Activated T-helper 1 cell treated with anti-CD3 and anti-CD28 coated beads, Interleukin-12 subunit alpha, Interleukin-12 subunit beta, Interleukin-2, Interleukin-4 antibody, amounts not matched to agents 30 ng/mL and 10 ng/mL and 1 ng/mL, durations not matched to agents 14 hours and 24 hours and 36 hours (primary cell): ENCODE data around the gene PPP1R27. TPM values are rescaled to one million over a fixed set of nuclear protein-coding genes. Genes with fewer than 3 reads are reported as not detected.

Source experiments
- DNase-seq: peaks from one replicate; pipeline ENCODE4 v3.0.0; 2021; ENCODE audit warnings: low spot score
- H3K27ac Mint-ChIP-seq: one replicate; pipeline ENCODE4 v1.8.0; 2021; ENCODE audit warnings: mild to moderate bottlenecking, mixed read lengths
- H3K27me3 Mint-ChIP-seq: one replicate; pipeline ENCODE4 v1.8.0; 2022; ENCODE audit warnings: mild to moderate bottlenecking, moderate library complexity, mixed read lengths; ENCODE audit not compliant: insufficient read depth
- H3K36me3 Mint-ChIP-seq: one replicate; pipeline ENCODE4 v1.8.0; 2021; ENCODE audit warnings: low read depth, mixed read lengths
- H3K4me1 Mint-ChIP-seq: one replicate; pipeline ENCODE4 v1.8.0; 2021; ENCODE audit warnings: low read depth, mixed read lengths
- H3K4me3 Mint-ChIP-seq: one replicate; pipeline ENCODE4 v1.8.0; 2021; ENCODE audit warnings: mild to moderate bottlenecking, moderate library complexity, mixed read lengths
- H3K9me3 Mint-ChIP-seq: one replicate; pipeline ENCODE4 v1.8.0; 2021; ENCODE audit warnings: mixed read lengths
- intact Hi-C: fragments of 100-400 bp; cut with micrococcal nuclease; formaldehyde crosslinking; loops from one replicate; pipeline ENCODE4 v1.15.1; 2024
- total RNA-seq: library from RNA; stranded (reverse); gene quantifications from 2 replicates; pipeline ENCODE4 v1.2.3, GENCODE V29; 2022

PPP1R27 gene
- total RNA-seq, 1 donor from 2014 or later, result not detected

DNA sequence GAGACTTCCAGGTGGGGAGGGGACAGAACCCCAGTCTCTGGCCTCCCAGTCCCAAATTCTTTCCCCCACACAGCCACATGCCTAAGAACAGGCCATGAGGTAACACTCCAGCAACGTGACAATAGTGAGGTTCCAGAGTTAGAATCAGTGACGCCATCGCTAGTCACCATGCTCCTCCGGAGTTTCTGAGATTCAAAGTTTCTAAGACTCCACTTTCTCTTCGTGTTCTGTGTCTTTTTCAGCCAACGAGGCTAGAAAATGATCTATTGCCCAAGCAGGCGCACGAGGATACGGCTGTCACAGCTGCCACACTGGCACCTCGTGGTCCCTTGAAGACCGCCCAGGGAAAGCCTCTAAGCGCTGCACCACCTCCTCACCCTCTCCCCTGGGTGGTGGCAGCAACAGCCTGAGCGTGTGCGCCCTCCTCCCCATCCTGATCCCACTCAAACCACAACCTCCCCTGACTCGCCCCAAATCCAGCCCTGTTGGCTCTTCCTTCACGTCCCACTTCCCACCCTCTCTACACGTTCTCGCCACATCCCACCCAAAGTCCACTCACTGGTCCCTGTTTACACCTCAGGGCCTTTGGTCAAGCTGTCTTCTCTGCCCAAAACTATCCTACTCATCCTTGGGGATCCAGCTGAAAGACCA, 2.8 kb downstream of the PPP1R27 start:
- intact Hi-C loops, result loop anchor here (1.0 to 5.0 kb wide), 6 partner anchors 28 to 120 kb away; partner anchors contain the start of genes ALYREF, ANAPC11, ARHGDIA and P4HB
- peak overlapping the region; percentile 92 for H3K27ac Mint-ChIP-seq
- peaks cover 16% of the 10 kb centered on the region for H3K4me1 Mint-ChIP-seq
- no peaks in the 10 kb centered on the region for H3K9me3 Mint-ChIP-seq
- H3K4me3 Mint-ChIP-seq, result peak overlapping the region; percentile 93
- peak; percentile 21 for DNase-seq
- H3K36me3 Mint-ChIP-seq, result peaks cover 4% of the 10 kb centered on the region
- no peaks in the 10 kb centered on the region for H3K27me3 Mint-ChIP-seq

DNA sequence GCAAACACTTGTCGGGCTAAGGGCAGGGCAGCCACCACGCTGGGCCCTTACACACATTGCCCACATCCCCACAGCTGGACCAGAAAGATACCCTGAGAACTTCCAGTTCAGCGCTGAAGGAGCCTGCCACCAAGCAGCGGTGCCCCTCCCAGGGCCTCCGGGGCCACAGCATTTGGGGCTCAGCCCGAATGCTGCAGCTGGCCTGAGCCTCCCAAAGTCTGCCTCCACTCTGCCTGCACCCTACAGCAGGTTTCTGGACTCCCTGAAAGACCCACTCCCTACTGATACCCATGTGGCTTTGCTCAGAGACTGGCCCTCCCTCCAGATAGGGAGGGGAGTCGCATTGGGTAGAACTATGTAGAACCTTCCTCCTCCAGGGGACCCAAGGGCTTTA, 3.3 kb downstream of the PPP1R27 start:
- peaks cover 4% of the 10 kb centered on the region for H3K36me3 Mint-ChIP-seq
- peaks cover 16% of the 10 kb centered on the region for H3K4me1 Mint-ChIP-seq

DNA sequence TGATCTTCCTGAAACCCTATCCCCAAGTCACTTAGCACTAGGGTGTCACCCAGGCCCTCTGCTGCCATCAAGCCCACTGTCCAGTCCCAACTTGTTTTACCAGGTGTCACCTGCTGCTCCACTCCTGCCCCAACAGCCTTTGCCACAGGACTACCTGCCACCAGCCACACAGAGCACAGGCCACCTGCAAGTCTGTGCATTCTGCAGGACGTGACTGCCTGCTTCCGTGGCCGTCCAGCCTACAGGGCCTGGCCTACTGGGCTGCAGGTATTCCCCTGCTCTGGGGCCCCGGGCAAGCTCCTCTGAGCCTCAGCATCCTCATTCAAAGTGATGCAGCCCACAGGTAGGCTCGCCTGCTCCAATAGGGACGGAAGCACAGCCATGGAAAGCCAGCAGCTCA, 5.0 kb downstream of the PPP1R27 start:
- Mint-ChIP-seq H3K4me1 (peaks cover 16% of the 10 kb centered on the region), H3K27me3 (no peaks in the 10 kb centered on the region), H3K36me3 (peaks cover 4% of the 10 kb centered on the region), H3K4me3 (no peak overlapping the region), H3K9me3 (no peaks in the 10 kb centered on the region), H3K27ac (no peak overlapping the region)
- no peak for DNase-seq
- intact Hi-C loops, result loop anchor here (5.0 kb wide), 1 partner anchor 42 kb away; the partner anchor contains the start of gene ARHGDIA

More for the DNA sequence above, 3.3 kb downstream of the PPP1R27 start:
- intact Hi-C loops, result loop anchor here (5.0 kb wide), 1 partner anchor 41 kb away; the partner anchor contains the start of gene ARHGDIA
- no peaks in the 10 kb centered on the region for H3K27me3 Mint-ChIP-seq
- H3K4me3 Mint-ChIP-seq, result peak overlapping the region; percentile 93
- DNase-seq, result no peak
- peak overlapping the region; percentile 92 for H3K27ac Mint-ChIP-seq
- H3K9me3 Mint-ChIP-seq, result no peaks in the 10 kb centered on the region

- H3K4me3 Mint-ChIP-seq, result no peak overlapping the region
- intact Hi-C loops, result no loop called here
- H3K36me3 Mint-ChIP-seq, result peaks cover 4% of the 10 kb centered on the region
- H3K9me3 Mint-ChIP-seq, result no peaks in the 10 kb centered on the region
- H3K27me3 Mint-ChIP-seq, result no peaks in the 10 kb centered on the region
- H3K4me1 Mint-ChIP-seq, result peaks cover 16% of the 10 kb centered on the region
- H3K27ac Mint-ChIP-seq, result no peak overlapping the region
- no peak for DNase-seq
Observed at GRCh38 chr17:81828656-81829055, 6.2 kb downstream of the PPP1R27 start.

DNA sequence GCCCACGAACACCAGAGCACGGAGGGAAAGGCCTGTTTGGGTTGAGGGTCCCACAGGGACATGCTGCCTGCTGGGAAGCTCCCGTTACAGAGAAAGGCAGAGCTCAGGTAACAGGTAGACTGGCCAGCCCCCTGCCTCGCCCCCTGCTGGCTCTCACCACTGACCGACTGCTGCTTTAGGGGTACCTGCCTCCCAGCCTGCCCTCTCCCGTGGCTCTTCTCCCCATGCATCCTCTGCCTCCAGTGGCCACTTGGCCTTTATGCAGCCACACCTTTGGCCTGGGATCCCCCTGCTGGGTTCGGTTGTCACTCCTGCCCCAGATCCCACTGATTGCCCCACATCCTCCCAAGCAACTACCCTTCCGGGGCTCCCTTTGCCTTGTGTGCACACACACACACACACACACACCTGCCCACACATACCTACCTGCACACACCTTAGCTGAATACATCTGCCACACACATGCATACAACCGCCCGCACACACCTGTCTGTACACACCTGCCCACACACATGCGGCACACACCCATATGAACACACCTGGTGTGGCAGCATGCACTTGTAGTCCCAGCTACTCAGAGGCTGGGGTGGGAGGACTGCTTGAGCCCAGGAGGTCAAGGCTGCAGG, 8.9 kb downstream of the PPP1R27 start:
- intact Hi-C loops, result no loop called here
- Mint-ChIP-seq H3K27me3 (no peaks in the 10 kb centered on the region), H3K4me1 (no peaks in the 10 kb centered on the region), H3K36me3 (no peaks in the 10 kb centered on the region), H3K4me3 (no peak overlapping the region), H3K27ac (peak overlapping the region; percentile 1), H3K9me3 (no peaks in the 10 kb centered on the region)
- no peak for DNase-seq

- intact Hi-C loops, result no loop called here
- Mint-ChIP-seq H3K27me3 (no peaks in the 10 kb centered on the region), H3K36me3 (no peaks in the 10 kb centered on the region), H3K9me3 (no peaks in the 10 kb centered on the region), H3K27ac (no peak overlapping the region), H3K4me3 (no peak overlapping the region), H3K4me1 (no peaks in the 10 kb centered on the region)
- no peak for DNase-seq
Observed at GRCh38 chr17:81824595-81824994, 10.3 kb downstream of the PPP1R27 start.

GRCh38 chr17:81823820-81824550, 10.9 kb downstream of the PPP1R27 start:
- Mint-ChIP-seq H3K9me3 (no peaks in the 10 kb centered on the region), H3K4me1 (no peaks in the 10 kb centered on the region), H3K4me3 (no peak overlapping the region), H3K27ac (no peak overlapping the region), H3K27me3 (no peaks in the 10 kb centered on the region), H3K36me3 (no peaks in the 10 kb centered on the region)
- intact Hi-C loops, result no loop called here
- no peak for DNase-seq

DNA sequence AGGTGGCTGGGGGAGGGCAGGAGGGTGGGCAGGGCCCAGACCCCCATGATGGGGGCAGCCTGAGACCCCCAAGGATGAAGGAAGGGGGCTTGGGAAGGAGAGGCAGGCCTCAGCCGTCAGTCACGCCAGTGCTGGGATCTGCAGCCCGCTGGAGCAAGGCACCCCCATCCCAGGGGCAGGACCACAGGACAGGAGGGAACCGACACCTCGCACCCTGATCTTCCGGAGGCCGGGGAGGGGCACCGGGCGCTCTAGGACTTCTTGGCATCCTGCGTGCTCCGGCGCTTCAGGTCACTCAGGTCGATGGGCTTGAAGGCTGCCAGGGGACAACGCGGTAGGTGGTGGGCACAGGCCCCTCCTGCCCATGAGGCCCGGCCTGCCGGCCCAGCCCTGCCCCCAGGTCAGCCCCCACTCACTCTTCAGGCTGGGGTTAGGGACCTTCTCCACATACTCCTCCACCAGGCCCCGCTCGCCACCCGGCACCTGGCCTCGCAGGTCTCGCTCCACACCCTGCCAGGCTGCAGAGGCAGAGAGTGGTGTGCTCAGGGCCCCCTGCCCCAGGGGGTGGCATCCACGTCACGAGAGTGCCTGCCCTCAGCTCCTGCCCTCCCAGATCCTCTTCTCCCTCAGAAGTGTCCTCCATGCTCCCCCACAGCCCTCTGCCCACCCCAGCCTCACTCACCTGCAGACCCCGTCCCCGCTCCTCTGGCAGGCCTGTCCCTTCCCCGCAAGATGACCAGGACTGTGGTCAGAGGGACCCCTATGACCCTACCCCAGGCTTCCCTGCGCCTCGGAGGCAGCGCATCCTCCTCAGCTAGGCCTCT, 11.6 kb downstream of the PPP1R27 start:
- no peaks in the 10 kb centered on the region for H3K36me3 Mint-ChIP-seq

GRCh38 chr17:81822312-81822637, 12.6 kb downstream of the PPP1R27 start:
- H3K27ac Mint-ChIP-seq, result no peak overlapping the region
- peaks cover 5% of the 10 kb centered on the region for H3K27me3 Mint-ChIP-seq
- H3K9me3 Mint-ChIP-seq, result no peaks in the 10 kb centered on the region
- no peak for DNase-seq
- intact Hi-C loops, result no loop called here
- no peaks in the 10 kb centered on the region for H3K4me1 Mint-ChIP-seq
- H3K36me3 Mint-ChIP-seq, result no peaks in the 10 kb centered on the region
- no peak overlapping the region for H3K4me3 Mint-ChIP-seq

More for the DNA sequence above, 11.6 kb downstream of the PPP1R27 start:
- Mint-ChIP-seq H3K4me1 (no peaks in the 10 kb centered on the region), H3K4me3 (no peak overlapping the region), H3K27me3 (no peaks in the 10 kb centered on the region), H3K27ac (no peak overlapping the region), H3K9me3 (no peaks in the 10 kb centered on the region)
- no peak for DNase-seq
- intact Hi-C loops, result no loop called here

DNA sequence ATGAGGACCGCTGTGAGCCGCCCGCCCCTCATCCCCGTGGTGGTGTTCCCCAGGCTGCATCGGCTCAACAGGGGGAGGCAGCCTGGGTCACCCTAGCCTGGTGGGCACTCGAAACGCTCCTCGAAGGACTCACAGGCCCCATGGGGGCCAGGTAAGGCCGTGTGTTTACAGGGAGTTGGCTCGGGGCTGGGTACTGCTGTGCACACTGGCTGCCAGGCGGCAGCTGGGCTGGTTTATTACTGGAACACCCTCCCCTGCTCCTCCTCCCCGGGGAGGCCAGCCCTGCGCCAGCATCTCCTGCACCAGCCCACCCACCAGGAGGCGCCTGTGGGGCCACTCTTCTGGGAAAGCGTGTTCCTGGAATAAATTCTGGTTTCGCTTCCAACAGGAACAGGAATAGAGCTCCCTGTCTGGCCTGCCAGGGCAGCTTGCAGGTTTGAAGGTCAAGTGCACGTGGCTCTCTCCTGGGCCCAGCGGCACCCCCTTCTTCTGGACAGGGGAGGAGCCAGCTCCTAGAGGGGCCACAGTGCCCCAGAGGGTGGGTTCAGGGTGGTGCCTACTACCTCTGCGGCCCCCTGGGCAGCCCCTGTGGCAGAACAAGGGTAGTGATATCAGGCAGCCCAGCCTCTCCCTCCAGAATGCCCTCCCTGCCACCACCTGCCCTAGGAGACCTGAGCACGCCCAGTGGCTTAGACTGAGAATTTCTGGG, 13.1 kb downstream of the PPP1R27 start:
- intact Hi-C loops, result no loop called here
- peaks cover 7% of the 10 kb centered on the region for H3K27me3 Mint-ChIP-seq
- H3K4me3 Mint-ChIP-seq, result no peak overlapping the region
- DNase-seq, result no peak
- H3K27ac Mint-ChIP-seq, result no peak overlapping the region
- no peaks in the 10 kb centered on the region for H3K36me3 Mint-ChIP-seq
- H3K4me1 Mint-ChIP-seq, result no peaks in the 10 kb centered on the region
- no peaks in the 10 kb centered on the region for H3K9me3 Mint-ChIP-seq

GRCh38 chr17:81821147-81821546, 13.7 kb downstream of the PPP1R27 start:
- Mint-ChIP-seq H3K4me3 (no peak overlapping the region), H3K4me1 (no peaks in the 10 kb centered on the region), H3K9me3 (no peaks in the 10 kb centered on the region), H3K27me3 (peaks cover 9% of the 10 kb centered on the region), H3K36me3 (no peaks in the 10 kb centered on the region), H3K27ac (no peak overlapping the region)
- intact Hi-C loops, result no loop called here
- DNase-seq, result no peak

GRCh38 chr17:81819708-81820107, 15.1 kb downstream of the PPP1R27 start:
- Mint-ChIP-seq H3K4me1 (no peaks in the 10 kb centered on the region), H3K27me3 (peaks cover 10% of the 10 kb centered on the region), H3K36me3 (no peaks in the 10 kb centered on the region), H3K9me3 (no peaks in the 10 kb centered on the region), H3K4me3 (no peak overlapping the region), H3K27ac (no peak overlapping the region)
- DNase-seq, result no peak
- intact Hi-C loops, result no loop called here
